Stimulated activated memory B cell treated with anti-CD40 and anti-IgM and Interleukin-4, amounts not matched to agents 10 μg/mL and 1 μg/mL and 100 μg/mL, for 72 hours (primary cell): ENCODE measurements around the gene ME1.
"Not testable (repeated sequence)": the region's sequence is repeated elsewhere in the genome, so short reads cannot be mapped to it uniquely, and the experiment has no call there.

Experiments
- ATAC-seq: fragments of 150-1000 bp; cut with Tn5 transposase; 2 replicates; pipeline ENCODE4 v1.10.0; 2021
- H3K27ac Mint-ChIP-seq: one replicate; pipeline ENCODE4 v1.8.0; 2022; ENCODE audit warnings: mild to moderate bottlenecking, mixed read lengths
- H3K27me3 Mint-ChIP-seq: one replicate; pipeline ENCODE4 v1.8.0; 2022; ENCODE audit warnings: mixed read lengths
- H3K36me3 Mint-ChIP-seq: one replicate; pipeline ENCODE4 v1.8.0; 2022; ENCODE audit warnings: mixed read lengths
- H3K4me1 Mint-ChIP-seq: one replicate; pipeline ENCODE4 v1.8.0; 2022; ENCODE audit warnings: mixed read lengths
- H3K4me3 Mint-ChIP-seq: one replicate; pipeline ENCODE4 v1.8.0; 2022; ENCODE audit warnings: mild to moderate bottlenecking, moderate library complexity, mixed read lengths
- H3K9me3 Mint-ChIP-seq: one replicate; pipeline ENCODE4 v1.8.0; 2022; ENCODE audit warnings: mixed read lengths

The ME1 gene

GRCh38 chr6:83270971-83271719 is 159.7 kb downstream of the ME1 start:
- H3K27ac Mint-ChIP-seq = no peak overlapping the region
- H3K4me1 Mint-ChIP-seq = no peaks in the 10 kb centered on the region
- peaks cover 8% of the 10 kb centered on the region for H3K27me3 Mint-ChIP-seq
- no peak for ATAC-seq
- no peak overlapping the region for H3K4me3 Mint-ChIP-seq
- no peaks in the 10 kb centered on the region for H3K36me3 Mint-ChIP-seq
- H3K9me3 Mint-ChIP-seq = no peaks in the 10 kb centered on the region

- Mint-ChIP-seq H3K27ac (no peak overlapping the region), H3K27me3 (peaks cover 2% of the 10 kb centered on the region), H3K36me3 (no peaks in the 10 kb centered on the region), H3K4me3 (no peak overlapping the region), H3K9me3 (peaks cover 3% of the 10 kb centered on the region), H3K4me1 (no peaks in the 10 kb centered on the region)
- ATAC-seq = no peak
These were observed 165.5 kb downstream of the ME1 start for GRCh38 chr6:83265384-83265783.

GRCh38 chr6:83260577-83260976 is 170.3 kb downstream of the ME1 start:
- ATAC-seq = no peak
- H3K27ac Mint-ChIP-seq = no peak overlapping the region
- no peaks in the 10 kb centered on the region for H3K27me3 Mint-ChIP-seq
- no peaks in the 10 kb centered on the region for H3K4me1 Mint-ChIP-seq
- no peak overlapping the region for H3K4me3 Mint-ChIP-seq
- no peaks in the 10 kb centered on the region for H3K36me3 Mint-ChIP-seq
- H3K9me3 Mint-ChIP-seq = peaks cover 3% of the 10 kb centered on the region

- Mint-ChIP-seq H3K36me3 (no peaks in the 10 kb centered on the region), H3K4me1 (no peaks in the 10 kb centered on the region), H3K27ac (no peak overlapping the region), H3K9me3 (peaks cover 3% of the 10 kb centered on the region), H3K27me3 (no peaks in the 10 kb centered on the region), H3K4me3 (no peak overlapping the region)
- ATAC-seq = no peak
These were observed 172.3 kb downstream of the ME1 start for GRCh38 chr6:83258517-83258916.

- peaks cover 3% of the 10 kb centered on the region for H3K9me3 Mint-ChIP-seq
- no peak overlapping the region for H3K4me3 Mint-ChIP-seq
- no peaks in the 10 kb centered on the region for H3K4me1 Mint-ChIP-seq
- ATAC-seq = no peak
- H3K27me3 Mint-ChIP-seq = peaks cover under 1% of the 10 kb centered on the region
- no peaks in the 10 kb centered on the region for H3K36me3 Mint-ChIP-seq
- no peak overlapping the region for H3K27ac Mint-ChIP-seq
These were observed 173.1 kb downstream of the ME1 start for GRCh38 chr6:83257791-83258190.

- H3K27ac Mint-ChIP-seq, H3K9me3 Mint-ChIP-seq, H3K36me3 Mint-ChIP-seq, ATAC-seq, H3K4me1 Mint-ChIP-seq, H3K4me3 Mint-ChIP-seq: not testable (repeated sequence)
- peaks cover 11% of the 10 kb centered on the region for H3K27me3 Mint-ChIP-seq
These were observed 174.1 kb downstream of the ME1 start for GRCh38 chr6:83256719-83257118.

- H3K27ac Mint-ChIP-seq = no peak overlapping the region
- H3K4me1 Mint-ChIP-seq = no peaks in the 10 kb centered on the region
- H3K36me3 Mint-ChIP-seq = no peaks in the 10 kb centered on the region
- H3K4me3 Mint-ChIP-seq = no peak overlapping the region
- peaks cover 16% of the 10 kb centered on the region for H3K27me3 Mint-ChIP-seq
- ATAC-seq = no peak
- H3K9me3 Mint-ChIP-seq = peaks cover 4% of the 10 kb centered on the region
These were observed 178.1 kb downstream of the ME1 start for GRCh38 chr6:83252719-83253118.

GRCh38 chr6:83250235-83250634 is 180.6 kb downstream of the ME1 start:
- no peak for ATAC-seq
- no peak overlapping the region for H3K4me3 Mint-ChIP-seq
- H3K27me3 Mint-ChIP-seq = peaks cover 16% of the 10 kb centered on the region
- no peaks in the 10 kb centered on the region for H3K4me1 Mint-ChIP-seq
- H3K9me3 Mint-ChIP-seq = peaks cover 4% of the 10 kb centered on the region
- no peak overlapping the region for H3K27ac Mint-ChIP-seq
- H3K36me3 Mint-ChIP-seq = no peaks in the 10 kb centered on the region

GRCh38 chr6:83247471-83247870 is 183.4 kb downstream of the ME1 start:
- no peak for ATAC-seq
- Mint-ChIP-seq H3K27ac (no peak overlapping the region), H3K9me3 (peaks cover 4% of the 10 kb centered on the region), H3K4me1 (no peaks in the 10 kb centered on the region), H3K4me3 (no peak overlapping the region), H3K36me3 (no peaks in the 10 kb centered on the region), H3K27me3 (peaks cover 12% of the 10 kb centered on the region)

- no peaks in the 10 kb centered on the region for H3K36me3 Mint-ChIP-seq
- no peak overlapping the region for H3K27ac Mint-ChIP-seq
- no peaks in the 10 kb centered on the region for H3K9me3 Mint-ChIP-seq
- no peak overlapping the region for H3K4me3 Mint-ChIP-seq
- no peak for ATAC-seq
- H3K27me3 Mint-ChIP-seq = peaks cover 18% of the 10 kb centered on the region
- no peaks in the 10 kb centered on the region for H3K4me1 Mint-ChIP-seq
These were observed 199.7 kb downstream of the ME1 start for GRCh38 chr6:83231146-83231545.

GRCh38 chr6:83226517-83226916 is 204.3 kb downstream of the ME1 start:
- no peaks in the 10 kb centered on the region for H3K4me1 Mint-ChIP-seq
- no peaks in the 10 kb centered on the region for H3K36me3 Mint-ChIP-seq
- H3K27ac Mint-ChIP-seq = no peak overlapping the region
- no peaks in the 10 kb centered on the region for H3K27me3 Mint-ChIP-seq
- ATAC-seq = no peak
- H3K9me3 Mint-ChIP-seq = no peaks in the 10 kb centered on the region
- no peak overlapping the region for H3K4me3 Mint-ChIP-seq

- no peaks in the 10 kb centered on the region for H3K9me3 Mint-ChIP-seq
- peak overlapping the region; percentile 32 for H3K27ac Mint-ChIP-seq
- no peaks in the 10 kb centered on the region for H3K36me3 Mint-ChIP-seq
- H3K27me3 Mint-ChIP-seq = no peaks in the 10 kb centered on the region
- H3K4me3 Mint-ChIP-seq = no peak overlapping the region
- ATAC-seq = no peak
- H3K4me1 Mint-ChIP-seq = no peaks in the 10 kb centered on the region
These were observed 208.9 kb downstream of the ME1 start for GRCh38 chr6:83221889-83222479.

GRCh38 chr6:83221276-83221675 is 209.6 kb downstream of the ME1 start:
- H3K27me3 Mint-ChIP-seq = no peaks in the 10 kb centered on the region
- ATAC-seq = no peak
- H3K36me3 Mint-ChIP-seq = no peaks in the 10 kb centered on the region
- no peaks in the 10 kb centered on the region for H3K4me1 Mint-ChIP-seq
- H3K9me3 Mint-ChIP-seq = no peaks in the 10 kb centered on the region
- peak overlapping the region; percentile 32 for H3K27ac Mint-ChIP-seq
- no peak overlapping the region for H3K4me3 Mint-ChIP-seq

- Mint-ChIP-seq H3K4me1 (no peaks in the 10 kb centered on the region), H3K36me3 (no peaks in the 10 kb centered on the region), H3K9me3 (no peaks in the 10 kb centered on the region), H3K27ac (no peak overlapping the region), H3K27me3 (no peaks in the 10 kb centered on the region), H3K4me3 (no peak overlapping the region)
- no peak for ATAC-seq
These were observed 210.7 kb downstream of the ME1 start for GRCh38 chr6:83220121-83220520.

GRCh38 chr6:83218646-83219045 is 212.2 kb downstream of the ME1 start:
- no peak overlapping the region for H3K27ac Mint-ChIP-seq
- no peaks in the 10 kb centered on the region for H3K9me3 Mint-ChIP-seq
- no peak overlapping the region for H3K4me3 Mint-ChIP-seq
- H3K27me3 Mint-ChIP-seq = no peaks in the 10 kb centered on the region
- H3K4me1 Mint-ChIP-seq = no peaks in the 10 kb centered on the region
- ATAC-seq = no peak
- no peaks in the 10 kb centered on the region for H3K36me3 Mint-ChIP-seq

- Mint-ChIP-seq H3K4me3 (no peak overlapping the region), H3K9me3 (no peaks in the 10 kb centered on the region), H3K36me3 (no peaks in the 10 kb centered on the region), H3K27me3 (no peaks in the 10 kb centered on the region), H3K27ac (no peak overlapping the region), H3K4me1 (no peaks in the 10 kb centered on the region)
- no peak for ATAC-seq
These were observed 214.0 kb downstream of the ME1 start for GRCh38 chr6:83216806-83217205.
